HEK293 (cell line): Measurements from ENCODE around the gene LYPLA2.
A peak's percentile ranks its signal among the peaks of the same experiment; 100 is the strongest.

ENCODE experiments used
- CTCF ChIA-PET: fragments of 350-600 bp; formaldehyde crosslinking; extraction: SDS; loops from one replicate; lab custom pipeline; 2021; ENCODE audit warnings: antibody characterized with exemption; lab: Yijun Ruan, JAX
- POLR2A ChIA-PET: fragments of 300-600 bp; formaldehyde crosslinking; extraction: SDS; loops from one replicate; lab custom pipeline; 2020; ENCODE audit warnings: antibody characterized with exemption, inconsistent platforms; lab: Yijun Ruan, JAX
- H3K27ac ChIP-seq: fragments of 200-500 bp; sonication (Bioruptor generic); 2 replicates; pipeline ENCODE4 v1.5.1; 2014; ENCODE audit warnings: low read depth, low read length, control low read depth, inconsistent platforms; ENCODE audit errors: extremely low read depth
- H3K36me3 ChIP-seq, 2 experiments: fragments of 200-500 bp in 1 of 2; sonication (Bioruptor generic) in 1 of 2; 1 replicate in 1 of 2; 2 replicates in 1 of 2; pipeline ENCODE4 v1.5.1; 2014 to 2017; ENCODE audit warnings: inconsistent platforms in 2 of 2, low read length in 2 of 2; ENCODE audit not compliant: control insufficient read depth in 2 of 2, insufficient read depth in 1 of 2
- H3K4me1 ChIP-seq: fragments of 200-500 bp; sonication (Bioruptor generic); 2 replicates; pipeline ENCODE4 v1.5.1; 2014; ENCODE audit warnings: mild to moderate bottlenecking, low read length, inconsistent platforms; ENCODE audit not compliant: control insufficient read depth, insufficient read depth
- H3K4me3 ChIP-seq: 2 replicates; pipeline ENCODE4 v1.5.1; 2011; ENCODE audit warnings: low read depth, mild to moderate bottlenecking, control low read depth, low read length, moderate library complexity
- H3K9me3 ChIP-seq: fragments of 200-500 bp; sonication (Bioruptor generic); 2 replicates; pipeline ENCODE4 v1.5.1; 2014; ENCODE audit warnings: low read depth, low read length, inconsistent platforms; ENCODE audit not compliant: control insufficient read depth, insufficient read depth
- AEBP2 ChIP-seq: fragments of 450-650 bp; formaldehyde crosslinking; IDR thresholded peaks from 2 replicates; pipeline ENCODE4 v1.5.1; 2016; ENCODE audit warnings: missing biosample characterization, missing genetic modification characterization, borderline replicate concordance
- CTCF ChIP-seq: fragments of 450-650 bp; formaldehyde crosslinking; IDR thresholded peaks from 2 replicates; pipeline ENCODE4 v1.5.1; 2016; ENCODE audit warnings: missing biosample characterization, missing genetic modification characterization
- ELK4 ChIP-seq: IDR thresholded peaks from 2 replicates; pipeline ENCODE4 v1.6.1; 2011; ENCODE audit warnings: mild to moderate bottlenecking, low read depth, low read length, borderline replicate concordance
- FEZF1 ChIP-seq: fragments of 450-650 bp; formaldehyde crosslinking; IDR thresholded peaks from 2 replicates; pipeline ENCODE4 v1.5.1; 2016; ENCODE audit warnings: missing biosample characterization, missing genetic modification characterization
- HIC1 ChIP-seq: fragments of 450-650 bp; formaldehyde crosslinking; IDR thresholded peaks from 2 replicates; pipeline ENCODE4 v1.5.1; 2016; ENCODE audit warnings: missing biosample characterization, missing genetic modification characterization
- HOXA7 ChIP-seq: sonication (generic); formaldehyde crosslinking; IDR thresholded peaks from 2 replicates; pipeline ENCODE4 v1.8.1; 2022; ENCODE audit warnings: missing genetic modification reagents, borderline replicate concordance
- HOXD13 ChIP-seq: sonication (generic); formaldehyde crosslinking; IDR thresholded peaks from 2 replicates; pipeline ENCODE4 v1.8.0; 2022; ENCODE audit warnings: missing genetic modification reagents, borderline replicate concordance
- MYNN ChIP-seq: fragments of 450-650 bp; formaldehyde crosslinking; IDR thresholded peaks from 2 replicates; pipeline ENCODE4 v1.5.1; 2016; ENCODE audit warnings: missing biosample characterization, missing genetic modification characterization, borderline replicate concordance
- REPIN1 ChIP-seq: fragments of 450-650 bp; formaldehyde crosslinking; IDR thresholded peaks from 2 replicates; pipeline ENCODE4 v1.5.1; 2017; ENCODE audit warnings: missing biosample characterization, missing genetic modification characterization, low read depth
- SCRT2 ChIP-seq: fragments of 450-650 bp; formaldehyde crosslinking; IDR thresholded peaks from 2 replicates; pipeline ENCODE4 v1.5.1; 2016; ENCODE audit warnings: missing biosample characterization, missing genetic modification characterization
- SP3 ChIP-seq: fragments of 450-650 bp; formaldehyde crosslinking; IDR thresholded peaks from 2 replicates; pipeline ENCODE4 v1.5.1; 2016; ENCODE audit warnings: missing biosample characterization, missing genetic modification characterization
- SP7 ChIP-seq: fragments of 450-650 bp; formaldehyde crosslinking; IDR thresholded peaks from 2 replicates; pipeline ENCODE4 v1.5.1; 2016; ENCODE audit warnings: missing biosample characterization, missing genetic modification characterization
- ZBTB48 ChIP-seq: fragments of 450-650 bp; formaldehyde crosslinking; IDR thresholded peaks from 2 replicates; pipeline ENCODE4 v1.5.1; 2016; ENCODE audit warnings: missing biosample characterization, missing genetic modification characterization
- ZBTB6 ChIP-seq: fragments of 450-650 bp; formaldehyde crosslinking; IDR thresholded peaks from 2 replicates; pipeline ENCODE4 v1.5.1; 2017; ENCODE audit warnings: missing biosample characterization, missing genetic modification characterization
- ZNF140 ChIP-seq: fragments of 450-650 bp; formaldehyde crosslinking; IDR thresholded peaks from 2 replicates; pipeline ENCODE4 v1.5.1; 2016; ENCODE audit warnings: missing biosample characterization, missing genetic modification characterization
- ZNF157 ChIP-seq: fragments of 450-650 bp; formaldehyde crosslinking; IDR thresholded peaks from 2 replicates; pipeline ENCODE4 v1.5.1; 2016; ENCODE audit warnings: missing biosample characterization, missing genetic modification characterization
- ZNF239 ChIP-seq: fragments of 450-650 bp; formaldehyde crosslinking; IDR thresholded peaks from 2 replicates; pipeline ENCODE4 v1.5.1; 2016; ENCODE audit warnings: missing biosample characterization, missing genetic modification characterization
- ZNF350 ChIP-seq: fragments of 450-650 bp; formaldehyde crosslinking; IDR thresholded peaks from 2 replicates; pipeline ENCODE4 v1.5.0; 2017; ENCODE audit warnings: missing biosample characterization, mild to moderate bottlenecking, missing genetic modification characterization
- ZNF398 ChIP-seq: fragments of 450-650 bp; formaldehyde crosslinking; IDR thresholded peaks from 2 replicates; pipeline ENCODE4 v1.5.1; 2017; ENCODE audit warnings: missing biosample characterization, missing genetic modification characterization
- ZNF423 ChIP-seq: fragments of 450-650 bp; formaldehyde crosslinking; IDR thresholded peaks from 2 replicates; pipeline ENCODE4 v1.5.1; 2016; ENCODE audit warnings: missing biosample characterization, missing genetic modification characterization
- ZNF530 ChIP-seq: fragments of 450-650 bp; formaldehyde crosslinking; IDR thresholded peaks from 2 replicates; pipeline ENCODE4 v1.5.1; 2016; ENCODE audit warnings: low read depth, missing biosample characterization, missing genetic modification characterization
- ZNF626 ChIP-seq: fragments of 450-650 bp; sonication (Bioruptor Pico); formaldehyde crosslinking; IDR thresholded peaks from 2 replicates; pipeline ENCODE4 v1.5.1; 2018; ENCODE audit warnings: missing biosample characterization, missing genetic modification characterization, inconsistent platforms
- ZNF701 ChIP-seq: fragments of 450-650 bp; formaldehyde crosslinking; IDR thresholded peaks from 2 replicates; pipeline ENCODE4 v1.5.1; 2016; ENCODE audit warnings: missing biosample characterization, missing genetic modification characterization
- ZNF777 ChIP-seq: fragments of 450-650 bp; formaldehyde crosslinking; IDR thresholded peaks from 2 replicates; pipeline ENCODE4 v1.5.1; 2017; ENCODE audit warnings: missing biosample characterization, missing genetic modification characterization, borderline replicate concordance
- ZNF792 ChIP-seq: fragments of 450-650 bp; formaldehyde crosslinking; IDR thresholded peaks from 2 replicates; pipeline ENCODE4 v1.5.1; 2016; ENCODE audit warnings: missing biosample characterization, missing genetic modification characterization

LYPLA2 gene

GRCh38 chr1:23798662-23799142, 7.8 kb downstream of the LYPLA2 start:
- Histone ChIP-seq H3K4me3 (no peak overlapping the region), H3K27ac (no peak overlapping the region), H3K36me3 (peaks cover 0 to 67% of the 10 kb centered on the region in 2 experiments; a peak in 2 of 3 replicates), H3K4me1 (peaks cover 3% of the 10 kb centered on the region; the same call in 1 of the 2 replicates), H3K9me3 (no peaks in the 10 kb centered on the region)
- CTCF ChIA-PET = interaction anchor here (0.6 to 5.6 kb wide), 6 partner anchors 8 to 360 kb away, joined by 3 to 52 read pairs (median 4); no protein-coding TSS in a partner anchor
- POLR2A ChIA-PET = interaction anchor here (0.6 to 5.5 kb wide), 6 partner anchors 8 to 291 kb away, joined by 3 to 47 read pairs (median 7); partner anchors contain the start of genes ELOA, HMGCL, LYPLA2 and PITHD1
- TF ChIP-seq HOXA7 (CRISPR knock-in tag) (no peak), SCRT2 (tag by site-specific recombination) (peak; percentile 53), CTCF (peak; percentile 40; the same call in 1 of the 2 replicates), ZNF140 (tag by site-specific recombination) (no peak), AEBP2 (tag by site-specific recombination) (no peak), MYNN (tag by site-specific recombination) (no peak), ZNF777 (tag by site-specific recombination) (no peak)

- CTCF ChIA-PET = interaction anchor here (0.7 to 5.6 kb wide), 5 partner anchors 11 to 401 kb away, joined by 3 to 52 read pairs (median 4); no protein-coding TSS in a partner anchor
- POLR2A ChIA-PET = interaction anchor here (0.5 to 5.5 kb wide), 8 partner anchors 8 to 68 kb away, joined by 3 to 47 read pairs (median 4); partner anchors contain the start of genes ELOA, HMGCL, LYPLA2 and PITHD1
- H3K36me3 ChIP-seq = peaks cover 0 to 69% of the 10 kb centered on the region in 2 experiments; a peak in 2 of 3 replicates
- no peak overlapping the region for H3K27ac ChIP-seq
- H3K4me3 ChIP-seq = peak overlapping the region; percentile 80
- no peaks in the 10 kb centered on the region for H3K9me3 ChIP-seq
- H3K4me1 ChIP-seq = peaks cover 3% of the 10 kb centered on the region; the same call in 1 of the 2 replicates
- TF ChIP-seq SP3 (tag by site-specific recombination) (no peak), ZNF626 (tag by site-specific recombination) (no peak), FEZF1 (tag by site-specific recombination) (no peak), ZNF792 (tag by site-specific recombination) (no peak), ZNF398 (tag by site-specific recombination) (no peak), ZBTB48 (tag by site-specific recombination) (no peak), HIC1 (no peak), SP7 (tag by site-specific recombination) (no peak), ELK4 (no peak), ZNF239 (tag by site-specific recombination) (no peak), ZNF530 (tag by site-specific recombination) (no peak), ZNF157 (tag by site-specific recombination) (no peak), REPIN1 (tag by site-specific recombination) (no peak), HOXD13 (no peak), MYNN (tag by site-specific recombination) (no peak), ZBTB6 (tag by site-specific recombination) (no peak), ZNF350 (no peak), ZNF701 (no peak), ZNF423 (tag by site-specific recombination) (no peak)
These were observed 8.3 kb downstream of the LYPLA2 start for GRCh38 chr1:23799255-23799569.
